Esophagus squamous epithelium (tissue), 5 donors: ENCODE data around the gene AFF3. TPM values are rescaled to one million over a fixed set of nuclear protein-coding genes. Genes with fewer than 3 reads are reported as not detected.

Experiments
- DNase-seq: peaks from one replicate; lab custom pipeline; 2025; lab: John Stamatoyannopoulos, UW
- H3K27ac ChIP-seq, 4 donors: fragments of 200-600 bp; sonication (generic); one replicate each; pipeline ENCODE4 v1.5.1; 2016 to 2019; ENCODE audit warnings: mild to moderate bottlenecking in 1 of 4
- H3K27me3 ChIP-seq, 4 donors: fragments of 200-600 bp; sonication (generic); 1 replicate in 3 of 4; 2 replicates in 1 of 4; pipeline versions ENCODE4 v1.5.1 to v1.6.0; 2017 to 2021; ENCODE audit warnings: antibody characterized with exemption in 1 of 4
- H3K36me3 ChIP-seq, 3 donors: fragments of 200-600 bp; sonication (generic); one replicate each; pipeline ENCODE4 v1.5.1; 2016 to 2019
- H3K4me1 ChIP-seq, 3 donors: fragments of 200-600 bp; sonication (generic); one replicate each; pipeline ENCODE4 v1.5.1; 2017 to 2019
- H3K4me3 ChIP-seq, 4 donors: fragments of 200-600 bp; sonication (generic); 1 replicate in 3 of 4; 2 replicates in 1 of 4; pipeline ENCODE4 v1.5.1; 2016 to 2019; ENCODE audit warnings: mild to moderate bottlenecking in 2 of 4, moderate library complexity in 1 of 4
- H3K9me3 ChIP-seq, 3 donors: fragments of 200-600 bp; sonication (generic); one replicate each; pipeline ENCODE4 v1.5.1; 2016 to 2019
- POLR2A ChIP-seq, 4 donors: fragments of 450-650 bp; IDR thresholded peaks; one replicate each; pipeline ENCODE4 v1.6.1; 2017; ENCODE audit warnings: antibody characterized with exemption in 4 of 4, mild to moderate bottlenecking in 4 of 4, moderate library complexity in 3 of 4
- WGBS, 2 donors: methylation state at CpG; one replicate each; pipeline ENCODE4 v1.1.5; 2018; 5-methylcytosine and 5-hydroxymethylcytosine counted together
- intact Hi-C: fragments of 100-400 bp; cut with DNase I; formaldehyde crosslinking; loops from one replicate; pipeline ENCODE4 v1.15.0; 2022
- total RNA-seq, 4 donors: library from RNA; depleted of rRNA; stranded (reverse); fragments of >200 nt; gene quantifications; one replicate each; pipeline ENCODE4 v1.1.0, GENCODE V29; 2016
- TF ChIP-seq, protein P1 (sequence below), 6 experiments: fragments of 450-650 bp in 4 of 6; fragments of 200-600 bp in 2 of 6; sonication (generic) in 2 of 6; IDR thresholded peaks; one replicate each; pipeline ENCODE4 v1.5.1; 2016 to 2019; ENCODE audit warnings: antibody characterized with exemption in 6 of 6, mild to moderate bottlenecking in 4 of 6, moderate library complexity in 4 of 6
- donor health status: DM: yes; HTN: yes; CAD: no.

AFF3 gene
- total RNA-seq, 4 donors from 2014 or later, result 1.2 to 9.7 (median 3.8) TPM

DNA sequence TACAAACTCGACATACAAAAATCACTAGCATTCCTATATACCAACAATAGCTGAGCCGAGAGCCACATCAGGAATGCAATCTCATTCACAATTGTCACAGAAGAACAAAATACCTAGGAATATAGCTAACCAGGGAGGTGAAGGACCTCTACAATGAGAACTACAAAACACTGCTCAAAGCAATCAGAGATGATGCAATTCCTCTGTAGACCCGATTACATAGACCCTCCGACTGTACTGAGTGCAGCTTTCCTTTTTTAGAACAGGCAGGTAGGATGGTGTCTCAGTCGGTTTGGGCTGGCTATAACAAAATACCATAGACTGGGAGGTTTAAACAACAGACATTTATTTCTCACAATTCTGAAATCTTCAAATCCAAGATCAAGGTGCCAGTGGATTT, 513.1 kb downstream of the AFF3 start:
- TF ChIP-seq, protein P1, sequence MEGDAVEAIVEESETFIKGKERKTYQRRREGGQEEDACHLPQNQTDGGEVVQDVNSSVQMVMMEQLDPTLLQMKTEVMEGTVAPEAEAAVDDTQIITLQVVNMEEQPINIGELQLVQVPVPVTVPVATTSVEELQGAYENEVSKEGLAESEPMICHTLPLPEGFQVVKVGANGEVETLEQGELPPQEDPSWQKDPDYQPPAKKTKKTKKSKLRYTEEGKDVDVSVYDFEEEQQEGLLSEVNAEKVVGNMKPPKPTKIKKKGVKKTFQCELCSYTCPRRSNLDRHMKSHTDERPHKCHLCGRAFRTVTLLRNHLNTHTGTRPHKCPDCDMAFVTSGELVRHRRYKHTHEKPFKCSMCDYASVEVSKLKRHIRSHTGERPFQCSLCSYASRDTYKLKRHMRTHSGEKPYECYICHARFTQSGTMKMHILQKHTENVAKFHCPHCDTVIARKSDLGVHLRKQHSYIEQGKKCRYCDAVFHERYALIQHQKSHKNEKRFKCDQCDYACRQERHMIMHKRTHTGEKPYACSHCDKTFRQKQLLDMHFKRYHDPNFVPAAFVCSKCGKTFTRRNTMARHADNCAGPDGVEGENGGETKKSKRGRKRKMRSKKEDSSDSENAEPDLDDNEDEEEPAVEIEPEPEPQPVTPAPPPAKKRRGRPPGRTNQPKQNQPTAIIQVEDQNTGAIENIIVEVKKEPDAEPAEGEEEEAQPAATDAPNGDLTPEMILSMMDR (IDR thresholded peaks at IDR 0.05), result no peak
- no peak for TF ChIP-seq POLR2A (IDR thresholded peaks at IDR 0.05)
- intact Hi-C loops, result no loop called here

GRCh38 chr2:99626158-99626557, 516.2 kb downstream of the AFF3 start:
- Histone ChIP-seq H3K36me3 (no peaks in the 10 kb centered on the region), H3K27me3 (no peaks in the 10 kb centered on the region), H3K9me3 (no peaks in the 10 kb centered on the region), H3K4me3 (no peak overlapping the region), H3K4me1 (no peaks in the 10 kb centered on the region), H3K27ac (no peak overlapping the region)
- no peak for DNase-seq
- TF ChIP-seq, protein P1 (IDR thresholded peaks at IDR 0.05), result no peak
- TF ChIP-seq POLR2A (IDR thresholded peaks at IDR 0.05), result no peak
- intact Hi-C loops, result no loop called here
- WGBS, 2 donors, result 40 to 61% methylated on average over 1 of the region's 1 CpG

More for the DNA sequence above, 513.1 kb downstream of the AFF3 start:
- DNase-seq, result no peak
- H3K4me3 ChIP-seq, result no peak overlapping the region
- no peaks in the 10 kb centered on the region for H3K27me3 ChIP-seq
- no peaks in the 10 kb centered on the region for H3K36me3 ChIP-seq
- H3K27ac ChIP-seq, result no peak overlapping the region
- H3K9me3 ChIP-seq, result no peaks in the 10 kb centered on the region
- H3K4me1 ChIP-seq, result no peaks in the 10 kb centered on the region
- 80 to 92% methylated on average over 3 to 5 of the region's 5 CpGs for whole genome bisulfite sequencing, 2 donors

DNA sequence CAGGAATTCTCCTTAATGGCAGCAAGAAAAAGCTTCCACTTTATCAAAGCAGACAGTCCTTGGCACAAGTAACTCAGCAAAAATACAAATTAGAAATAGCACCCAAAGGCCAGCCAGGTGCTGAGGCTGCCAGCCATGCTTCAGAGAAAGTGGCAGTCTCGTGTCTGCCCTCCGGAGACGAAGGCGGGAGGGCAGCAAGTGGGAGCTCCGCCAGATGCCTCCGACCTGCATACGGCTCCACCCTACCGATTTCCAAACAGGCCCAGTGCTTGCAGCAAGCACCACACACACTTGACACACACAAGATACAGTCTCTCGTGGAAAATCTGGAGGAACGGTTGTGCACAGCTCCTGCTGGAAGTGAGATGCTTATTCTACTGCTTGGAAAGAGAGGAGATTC, 517.7 kb downstream of the AFF3 start:
- DNase-seq, result no peak
- 49 to 61% methylated on average over 8 to 10 of the region's 10 CpGs for WGBS, 2 donors

DNA sequence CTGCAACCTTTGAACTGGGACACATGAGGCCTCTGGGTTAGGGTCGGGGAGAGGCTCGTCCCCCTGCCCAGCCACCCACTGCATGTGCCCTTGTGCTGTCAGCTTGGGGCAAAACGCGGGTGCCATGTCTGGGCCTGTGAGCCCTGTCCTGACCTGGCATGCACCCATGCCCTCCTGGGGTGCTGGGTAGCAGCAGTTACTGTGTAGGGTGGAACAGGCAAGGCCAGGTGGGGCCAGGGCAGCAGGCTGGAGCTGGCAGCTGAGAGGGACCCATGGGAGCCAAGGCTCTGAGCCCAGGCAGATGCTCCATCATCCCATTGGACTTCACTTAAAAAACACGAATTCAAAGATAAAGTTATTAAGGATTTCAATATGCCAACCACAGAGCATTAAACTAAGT, 518.8 kb downstream of the AFF3 start:
- Histone ChIP-seq H3K27ac (no peak overlapping the region), H3K27me3 (no peaks in the 10 kb centered on the region), H3K4me3 (no peak overlapping the region), H3K4me1 (no peaks in the 10 kb centered on the region), H3K36me3 (no peaks in the 10 kb centered on the region), H3K9me3 (no peaks in the 10 kb centered on the region)
- 62 to 100% methylated on average over 1 of the region's 5 CpGs for WGBS, 2 donors
- intact Hi-C loops, result no loop called here
- TF ChIP-seq, protein P1 (IDR thresholded peaks at IDR 0.05), result no peak
- no peak for TF ChIP-seq POLR2A (IDR thresholded peaks at IDR 0.05)
- DNase-seq, result no peak

More for the DNA sequence above, 517.7 kb downstream of the AFF3 start:
- TF ChIP-seq, protein P1 (IDR thresholded peaks at IDR 0.05), result no peak
- no peak for TF ChIP-seq POLR2A (IDR thresholded peaks at IDR 0.05)
- no peaks in the 10 kb centered on the region for H3K4me1 ChIP-seq
- H3K36me3 ChIP-seq, result no peaks in the 10 kb centered on the region
- no peak overlapping the region for H3K4me3 ChIP-seq
- intact Hi-C loops, result no loop called here
- H3K27ac ChIP-seq, result no peak overlapping the region
- H3K27me3 ChIP-seq, result no peaks in the 10 kb centered on the region
- H3K9me3 ChIP-seq, result no peaks in the 10 kb centered on the region

GRCh38 chr2:99623035-99623434, 519.4 kb downstream of the AFF3 start:
- Histone ChIP-seq H3K4me1 (no peaks in the 10 kb centered on the region), H3K36me3 (no peaks in the 10 kb centered on the region), H3K27me3 (no peaks in the 10 kb centered on the region), H3K4me3 (no peak overlapping the region), H3K9me3 (no peaks in the 10 kb centered on the region), H3K27ac (no peak overlapping the region)
- TF ChIP-seq POLR2A (IDR thresholded peaks at IDR 0.05), result no peak
- TF ChIP-seq, protein P1 (IDR thresholded peaks at IDR 0.05), result no peak
- intact Hi-C loops, result no loop called here
- DNase-seq, result no peak
- 89 to 98% methylated on average over 3 to 4 of the region's 4 CpGs for WGBS, 2 donors
